HG02642 (cell line): ENCODE data around the gene LGALS7.
"Not testable (repeated sequence)": the region's sequence is repeated elsewhere in the genome, so short reads cannot be mapped to it uniquely, and the experiment has no call there.

ENCODE experiments used
- ATAC-seq: cut with Tn5 transposase; IDR thresholded peaks from one replicate; pipeline ENCODE4 v1.9.1; 2021; ENCODE audit warnings: mild to moderate bottlenecking; ENCODE audit not compliant: unreplicated experiment, poor library complexity

LGALS7 gene

GRCh38 chr19:38800577-38801347 lies 27.4 kb upstream of the LGALS7 start:
- no peak for ATAC-seq

- no peak for ATAC-seq
Measured at GRCh38 chr19:38799104-38799503, 25.8 kb upstream of the LGALS7 start.

- ATAC-seq: not testable (repeated sequence)
Measured at GRCh38 chr19:38797781-38798180, 24.5 kb upstream of the LGALS7 start.

- ATAC-seq: no peak
Measured at GRCh38 chr19:38796154-38796553, 22.8 kb upstream of the LGALS7 start.

DNA sequence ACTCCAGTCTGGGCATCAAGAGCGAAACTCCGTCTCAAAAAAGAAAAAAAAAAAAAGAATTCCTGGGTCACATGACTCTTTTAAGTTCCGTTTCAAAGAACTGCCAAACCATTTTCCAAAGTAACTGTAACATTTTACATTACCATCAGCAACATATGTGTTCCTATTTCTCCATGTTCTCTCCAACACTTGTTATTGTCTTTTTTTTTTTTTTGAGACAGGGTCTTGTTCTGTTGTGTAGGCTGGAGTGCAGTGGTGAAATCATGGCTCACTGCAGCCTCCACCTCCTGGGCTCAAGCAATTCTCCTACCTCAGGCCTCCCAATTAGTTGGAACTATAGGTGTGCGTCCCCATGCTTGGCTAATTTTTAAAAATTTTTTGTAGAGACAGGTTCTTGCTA lies 22.2 kb upstream of the LGALS7 start:
- ATAC-seq: no peak

- no peak for ATAC-seq
Measured at GRCh38 chr19:38793671-38794070, 20.4 kb upstream of the LGALS7 start.

GRCh38 chr19:38793177-38793576 lies 19.9 kb upstream of the LGALS7 start:
- no peak for ATAC-seq

- ATAC-seq: no peak
Measured at GRCh38 chr19:38792250-38793111, 19.2 kb upstream of the LGALS7 start.

- ATAC-seq: peak; percentile 59
Measured at GRCh38 chr19:38791451-38792064, 18.2 kb upstream of the LGALS7 start.

GRCh38 chr19:38790507-38791403 lies 17.4 kb upstream of the LGALS7 start:
- ATAC-seq: not testable (repeated sequence)

GRCh38 chr19:38788478-38789243 lies 15.3 kb upstream of the LGALS7 start, which contains the start of gene LGALS7B:
LGALS7B (plus strand) TSS chr19:38789200; CDS start chr19:38789227, 27 bp downstream.
- no peak for ATAC-seq

GRCh38 chr19:38786572-38787265 lies 13.4 kb upstream of the LGALS7 start:
- no peak for ATAC-seq

GRCh38 chr19:38786061-38786460 lies 12.7 kb upstream of the LGALS7 start:
- ATAC-seq: not testable (repeated sequence)

DNA sequence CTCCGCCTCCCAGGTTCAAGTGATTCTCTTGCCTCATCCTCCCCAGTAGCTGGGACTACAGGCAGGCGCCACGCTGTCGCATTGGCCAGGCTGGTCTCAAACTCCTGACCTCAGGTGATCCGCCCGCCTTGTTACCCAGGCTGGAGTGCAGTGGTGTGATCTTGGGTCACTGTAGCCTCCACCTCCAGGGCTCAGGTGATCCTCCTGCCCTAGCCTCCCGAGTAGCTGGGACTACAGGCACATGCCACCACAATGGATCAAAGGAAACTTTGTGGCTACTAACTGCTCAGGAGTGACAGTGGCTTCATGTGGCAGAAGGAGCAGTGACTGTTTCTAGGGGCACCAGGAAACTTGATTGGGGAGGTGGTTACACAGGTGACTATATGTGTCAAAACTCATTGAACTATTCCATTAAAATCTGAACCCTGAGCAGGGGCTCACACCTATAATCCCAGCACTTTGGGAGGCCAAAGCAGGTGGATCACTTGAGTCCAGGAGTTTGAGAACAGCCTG lies 11.9 kb upstream of the LGALS7 start:
- ATAC-seq: no peak

GRCh38 chr19:38784224-38784623 lies 10.9 kb upstream of the LGALS7 start:
- ATAC-seq: no peak

- ATAC-seq: not testable (repeated sequence)
Measured at GRCh38 chr19:38782212-38782611, 8.9 kb upstream of the LGALS7 start.

GRCh38 chr19:38781058-38781457 lies 7.7 kb upstream of the LGALS7 start:
- ATAC-seq: no peak

GRCh38 chr19:38780443-38780842 lies 7.1 kb upstream of the LGALS7 start:
- no peak for ATAC-seq
